Ecto neural progenitor cell (in vitro differentiated cells): ENCODE data around the gene PPP1R9A.

Source experiments
- DNase-seq: peaks from one replicate; pipeline ENCODE4 v3.0.0-alpha.2; 2018; ENCODE audit warnings: low spot score

PPP1R9A gene

DNA sequence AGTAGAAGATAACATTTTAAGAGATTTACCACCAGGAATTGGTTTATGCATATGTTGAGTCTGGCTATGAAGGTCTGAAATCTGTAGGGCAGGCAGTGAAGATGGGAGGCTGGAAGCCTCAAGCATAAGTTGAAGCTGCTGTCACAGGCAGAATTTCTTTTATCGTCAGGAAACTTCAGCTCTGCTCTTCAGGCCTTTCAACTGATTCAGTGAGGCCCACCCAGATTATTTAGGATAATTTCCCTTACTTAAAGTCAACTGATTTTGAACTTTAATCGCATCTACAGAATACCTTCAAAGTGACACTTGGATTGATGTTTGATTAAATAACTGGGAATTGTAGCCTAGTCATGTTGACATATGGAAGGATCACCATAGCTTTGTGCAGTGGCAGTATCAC is 190.5 kb downstream of the PPP1R9A start:
- no peak for DNase-seq

DNA sequence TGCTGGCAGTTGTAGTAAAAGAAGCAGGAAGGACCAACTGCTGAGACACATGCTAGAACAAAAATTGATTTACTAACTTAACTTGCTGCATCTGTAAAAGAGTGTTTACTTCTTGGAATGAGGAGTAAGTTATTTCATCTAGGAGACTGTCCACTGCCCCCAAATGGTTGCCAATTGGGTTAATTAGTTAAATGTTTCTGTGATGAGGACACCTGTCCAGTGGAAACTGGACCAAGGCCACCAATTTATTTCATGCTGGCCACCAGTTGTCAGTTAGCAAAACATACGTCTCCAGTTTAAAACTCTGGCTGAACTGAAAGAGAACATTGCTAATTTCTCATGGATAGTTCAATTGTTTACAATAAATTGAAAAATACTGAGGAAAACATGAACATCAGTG is 191.7 kb downstream of the PPP1R9A start:
- no peak for DNase-seq

DNA sequence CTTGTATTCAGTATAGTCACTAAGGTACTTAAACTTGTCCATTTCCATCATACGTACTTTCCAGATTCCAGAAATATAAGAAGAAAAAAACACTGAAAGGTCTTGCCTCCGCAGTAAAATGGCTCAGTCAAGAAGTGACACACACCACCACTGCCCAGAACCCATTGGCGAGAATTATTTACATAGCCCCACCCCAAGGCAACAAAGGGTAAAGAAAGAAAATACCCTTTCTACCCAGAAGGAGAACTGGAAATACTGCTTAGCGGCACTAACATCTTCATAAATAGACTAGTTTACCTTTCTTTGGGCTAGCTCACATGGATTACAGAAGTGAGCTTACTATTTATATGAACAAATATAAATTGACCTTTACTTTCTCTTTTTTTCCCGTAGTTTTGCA is 194.0 kb downstream of the PPP1R9A start:
- DNase-seq, result no peak

DNA sequence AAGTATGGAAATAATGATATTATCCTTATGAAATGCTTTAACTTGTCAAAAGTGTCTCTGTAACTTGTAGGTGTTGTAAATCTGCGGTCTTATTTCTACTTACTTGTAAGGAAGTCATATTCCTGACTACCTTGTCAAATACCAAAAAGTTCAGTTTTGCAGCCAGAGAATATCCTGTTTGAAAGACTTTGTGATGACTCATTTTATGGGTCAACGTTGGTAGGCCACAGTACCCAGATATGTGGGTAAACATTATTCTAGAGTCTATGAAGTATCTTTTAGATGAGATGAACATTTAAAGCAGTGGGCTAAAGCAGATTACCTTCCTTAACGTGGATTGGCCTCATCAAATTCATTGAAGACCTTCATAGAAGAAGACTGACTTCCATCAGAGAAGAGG is 195.3 kb downstream of the PPP1R9A start:
- DNase-seq, result no peak

DNA sequence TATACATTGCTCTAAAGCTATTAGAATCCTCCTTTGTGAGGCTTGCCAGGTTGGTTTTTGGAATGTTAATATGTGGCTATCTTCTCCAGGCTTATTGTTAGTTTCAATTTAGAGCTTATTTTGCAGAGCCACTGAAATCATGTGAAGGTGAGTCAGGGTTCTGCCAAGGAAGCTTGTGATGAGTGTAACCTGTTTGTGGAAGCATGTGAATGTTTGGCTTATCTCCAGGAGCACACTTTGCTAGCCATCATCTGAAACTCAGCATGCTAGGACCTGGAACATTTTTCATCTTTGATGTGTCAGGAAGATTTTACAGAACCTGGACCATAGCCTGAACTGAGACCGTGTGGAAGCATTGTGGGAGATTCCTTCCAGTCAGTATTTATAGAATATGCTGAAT is 197.3 kb downstream of the PPP1R9A start:
- no peak for DNase-seq

GRCh38 chr7:95105627-95106026 is 198.2 kb downstream of the PPP1R9A start:
- no peak for DNase-seq

GRCh38 chr7:95106401-95106800 is 199.0 kb downstream of the PPP1R9A start:
- DNase-seq, result no peak

GRCh38 chr7:95110707-95111106 is 203.3 kb downstream of the PPP1R9A start:
- no peak for DNase-seq

- no peak for DNase-seq
Measured at GRCh38 chr7:95113590-95113989, 206.2 kb downstream of the PPP1R9A start.

DNA sequence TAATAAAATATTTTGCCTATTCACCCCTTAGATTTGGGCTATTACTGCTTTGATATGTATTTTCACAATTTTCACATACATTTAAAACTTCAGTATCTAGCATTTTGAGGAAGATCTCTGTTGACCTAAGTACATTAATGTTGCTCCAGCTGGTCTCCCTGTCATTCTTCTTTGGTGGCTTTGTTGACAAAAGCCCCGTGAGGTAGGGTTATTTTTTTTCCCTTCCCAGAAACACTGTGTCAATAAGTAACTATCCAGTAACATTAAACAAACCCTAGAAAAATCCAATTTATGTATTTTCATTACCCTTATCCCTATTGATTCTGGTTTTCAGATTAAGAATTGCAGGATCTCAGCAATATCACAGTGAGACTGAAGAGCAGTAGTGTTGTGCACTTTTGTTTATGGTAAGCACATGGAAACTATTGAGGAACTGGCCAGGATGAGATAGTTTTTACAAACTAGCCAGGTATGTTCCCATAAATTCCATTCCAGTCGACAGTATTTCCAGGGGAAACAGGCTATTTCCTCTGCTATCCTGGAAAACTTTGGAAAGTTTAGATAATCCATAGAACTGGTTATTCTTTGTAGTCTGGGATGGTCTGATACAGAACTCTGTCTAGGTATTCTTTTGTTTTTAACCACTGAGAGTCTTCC is 218.8 kb downstream of the PPP1R9A start:
- no peak for DNase-seq

DNA sequence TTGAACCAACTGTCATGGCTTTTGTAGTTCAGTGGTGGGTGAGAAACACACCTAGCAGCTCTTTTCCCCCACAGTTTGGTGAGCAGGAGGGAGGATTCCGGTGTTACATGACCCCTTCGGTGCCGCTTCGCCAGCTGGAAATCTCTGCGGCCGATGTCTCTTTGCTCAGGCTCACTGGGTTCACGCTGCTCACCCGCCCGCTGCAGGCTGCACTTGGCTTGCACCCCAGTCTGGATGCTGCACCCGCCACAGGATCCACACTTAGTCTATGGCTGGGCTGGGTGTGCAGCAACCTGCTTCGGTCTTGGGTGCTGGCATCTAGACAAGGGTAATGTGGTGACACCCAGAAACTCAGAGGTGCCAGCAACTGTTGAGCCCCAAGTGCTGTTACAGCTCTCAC is 225.1 kb downstream of the PPP1R9A start:
- no peak for DNase-seq

DNA sequence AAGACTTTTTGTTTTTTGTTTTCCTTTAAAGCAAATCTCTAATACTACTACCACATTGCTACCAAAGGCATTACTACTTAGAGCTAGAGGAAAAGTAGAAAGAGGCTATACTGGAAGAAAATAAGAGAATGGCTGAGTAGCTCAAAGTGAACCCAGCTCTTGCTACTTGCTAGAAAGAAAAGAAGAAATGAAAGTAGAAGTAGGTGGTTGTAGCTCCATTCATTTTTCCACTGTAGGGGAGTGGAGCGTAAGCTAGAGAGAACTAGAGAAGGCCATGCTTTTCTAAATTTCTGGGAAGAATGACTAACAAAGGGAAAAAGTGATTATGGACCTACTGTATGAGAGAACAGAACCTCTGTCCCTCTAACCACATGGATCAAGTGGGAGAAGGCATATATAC is 232.5 kb downstream of the PPP1R9A start:
- DNase-seq, result no peak

GRCh38 chr7:95141755-95142154 is 234.4 kb downstream of the PPP1R9A start:
- DNase-seq, result no peak

DNA sequence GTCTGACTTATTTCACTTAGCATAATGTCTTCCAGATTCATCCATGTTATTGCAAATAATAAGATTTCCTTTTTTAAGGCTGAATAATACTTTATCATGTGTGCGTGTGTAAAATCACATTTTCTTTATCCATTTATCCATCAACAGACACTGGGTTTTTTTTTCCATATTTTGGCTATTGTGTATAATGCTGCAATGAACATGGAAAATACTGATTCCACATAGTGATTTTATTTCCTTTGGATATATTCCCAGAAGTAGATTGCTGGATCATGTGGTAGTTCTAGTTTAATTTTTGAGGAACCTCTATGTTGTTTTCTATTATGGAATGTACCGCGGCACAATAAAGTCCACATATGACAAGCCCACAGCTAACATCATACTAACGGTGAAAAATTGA is 236.9 kb downstream of the PPP1R9A start:
- no peak for DNase-seq

DNA sequence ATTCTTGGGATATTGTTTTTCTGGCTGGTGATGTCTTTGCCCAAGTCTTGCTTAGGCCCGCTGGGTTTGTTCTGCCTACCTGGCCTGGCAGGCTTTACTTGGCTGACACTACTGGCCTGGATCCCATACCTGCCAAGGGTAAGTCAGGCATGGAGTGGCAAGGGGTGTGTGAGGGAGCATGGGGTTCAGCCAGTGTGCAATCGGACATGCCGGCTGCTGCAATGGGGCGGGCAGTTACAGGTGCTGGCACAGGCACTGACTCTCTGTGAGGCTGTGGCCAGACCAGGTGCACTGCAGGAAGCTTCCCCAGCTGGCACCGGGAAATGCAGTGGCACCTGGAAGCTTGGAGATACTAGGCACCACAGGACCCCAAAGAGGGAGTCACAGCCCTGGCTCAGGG is 248.6 kb downstream of the PPP1R9A start:
- no peak for DNase-seq

- DNase-seq, result no peak
Measured at GRCh38 chr7:95157381-95157780, 250.0 kb downstream of the PPP1R9A start.

- DNase-seq, result no peak
Measured at GRCh38 chr7:95169678-95170077, 262.3 kb downstream of the PPP1R9A start.

DNA sequence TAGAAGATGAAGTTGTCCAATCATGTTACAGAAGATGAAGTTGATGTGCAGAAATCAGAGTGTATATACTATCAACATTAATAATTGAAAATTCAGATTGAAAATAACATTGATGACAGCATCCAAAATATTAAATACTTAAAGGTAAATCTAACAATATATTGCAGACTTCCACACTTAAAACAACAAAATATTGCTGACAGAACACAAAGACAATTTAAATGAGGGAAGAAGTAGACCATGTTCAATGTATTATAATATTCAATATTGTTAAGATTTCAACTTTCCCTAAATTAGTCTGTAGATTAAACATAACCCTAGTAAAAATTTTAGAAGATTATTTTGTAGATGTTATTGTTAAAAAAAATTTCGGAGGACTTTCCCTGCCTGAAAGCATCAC is 265.0 kb downstream of the PPP1R9A start:
- DNase-seq, result no peak

GRCh38 chr7:95190515-95190914 is 283.1 kb downstream of the PPP1R9A start:
- no peak for DNase-seq

- DNase-seq, result no peak
Measured at GRCh38 chr7:95191795-95192194, 284.4 kb downstream of the PPP1R9A start.

GRCh38 chr7:95198863-95199262 is 291.5 kb downstream of the PPP1R9A start:
- DNase-seq, result no peak

- no peak for DNase-seq
Measured at GRCh38 chr7:95199779-95200558, 292.6 kb downstream of the PPP1R9A start.

- no peak for DNase-seq
Measured at GRCh38 chr7:95200741-95201140, 293.3 kb downstream of the PPP1R9A start.

DNA sequence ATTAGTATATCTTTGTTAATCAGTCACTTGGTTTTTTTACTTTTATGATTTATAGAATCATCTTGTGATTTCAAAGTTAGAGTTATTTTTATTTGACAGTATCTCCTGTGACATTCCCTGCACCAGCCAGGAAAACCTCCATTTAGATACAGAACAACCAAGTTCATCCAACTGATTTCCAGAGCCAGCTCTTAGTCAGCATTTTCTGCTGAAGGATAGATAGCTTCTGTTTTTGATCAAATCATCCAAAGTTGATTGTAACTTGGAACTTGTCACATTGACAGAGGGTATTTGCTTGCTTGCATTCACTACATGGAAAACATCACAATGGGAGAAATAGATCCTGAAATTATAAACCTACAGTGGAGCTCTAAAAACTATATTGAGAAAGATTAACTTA is 294.3 kb downstream of the PPP1R9A start:
- no peak for DNase-seq
